ENCODE data around the gene CSNK2A2.

The CSNK2A2 gene

DNA sequence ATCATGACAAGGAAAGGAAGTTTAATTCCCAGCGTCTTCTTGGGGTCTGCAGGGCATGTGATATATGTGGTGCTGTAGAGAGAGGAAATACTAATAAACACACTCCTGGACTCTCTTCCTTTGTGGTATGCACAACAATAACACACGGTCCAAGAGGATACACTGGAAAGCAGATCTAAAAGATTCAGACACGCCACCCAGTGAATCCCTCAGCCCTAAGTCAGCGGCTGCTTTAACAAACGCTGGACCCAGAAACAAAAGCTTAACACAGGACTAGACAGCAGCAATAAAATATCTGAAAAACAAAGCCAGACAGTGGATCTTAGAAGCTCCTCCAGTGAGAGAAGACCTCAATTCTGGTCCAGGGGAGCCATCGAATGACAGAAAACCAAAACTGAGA, 81.8 kb downstream of the CSNK2A2 start:
- DNase-seq (ENCODE audit: insufficient read length, low spot score), result no peak
- no peak for FAIRE-seq

DNA sequence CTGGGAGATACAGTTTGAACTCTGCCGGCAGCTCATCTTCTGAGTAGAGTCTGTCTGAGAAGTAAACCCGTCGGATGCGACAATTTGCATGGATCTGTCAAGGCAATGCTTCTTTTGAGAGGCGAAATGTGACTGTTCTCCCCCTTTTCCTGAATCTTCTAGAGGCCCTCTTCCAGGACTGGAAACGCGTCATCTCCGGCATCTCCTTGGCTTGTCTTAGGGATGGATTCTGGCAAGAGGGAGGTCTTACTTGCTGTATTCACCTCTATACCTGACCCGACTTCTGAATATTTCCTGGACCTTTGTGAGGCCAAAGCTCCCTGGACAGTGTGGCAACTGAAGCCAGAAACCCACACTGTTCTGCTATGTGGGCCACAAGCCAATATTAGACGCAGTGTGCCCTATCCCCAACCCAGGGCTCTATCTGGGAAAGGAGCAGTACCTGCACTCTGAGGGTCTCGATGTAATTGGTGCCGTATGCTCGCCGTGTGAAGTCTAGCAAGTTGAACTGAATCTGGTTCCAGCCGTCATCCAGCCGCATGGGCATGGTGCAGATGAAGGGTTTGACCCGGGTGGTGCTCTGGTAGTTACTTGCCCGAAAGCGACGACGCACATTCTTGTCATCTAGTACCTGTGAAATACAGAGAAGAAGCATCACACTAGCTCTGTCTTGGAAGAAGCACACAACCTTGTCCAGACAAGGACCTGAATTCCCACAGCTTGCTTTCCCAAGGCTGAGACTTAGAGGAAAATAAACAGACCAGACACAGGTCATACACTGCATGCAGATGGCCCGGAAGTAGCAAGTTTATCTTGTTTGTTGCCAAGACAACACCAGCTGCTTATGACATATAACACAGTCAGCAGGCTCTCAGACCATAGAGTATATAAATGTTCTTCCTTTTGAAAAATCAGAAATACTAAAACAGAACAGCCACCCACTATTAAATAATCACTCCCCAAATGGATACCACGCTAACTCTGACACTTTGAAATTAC, 82.8 kb downstream of the CSNK2A2 start:
- FAIRE-seq, result peak; percentile 33
- no peak for DNase-seq (ENCODE audit: insufficient read length, low spot score)

DNA sequence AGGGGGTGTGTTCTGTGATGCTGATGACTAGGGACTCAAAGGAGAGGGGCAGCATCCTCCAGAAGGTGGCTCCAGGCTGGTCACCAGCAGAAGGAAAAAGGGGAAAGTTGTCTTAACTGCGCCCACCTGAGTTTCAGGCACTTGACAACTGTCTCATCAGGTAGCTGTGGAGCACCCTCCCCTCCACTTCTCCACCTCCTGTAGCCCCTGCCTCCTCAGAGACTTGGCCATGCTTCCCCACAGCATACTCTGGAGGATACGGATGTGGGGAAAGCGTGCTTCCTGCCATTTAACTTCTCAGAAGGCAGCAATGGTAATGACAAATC, 86.6 kb downstream of the CSNK2A2 start:
- no peak for FAIRE-seq

DNA sequence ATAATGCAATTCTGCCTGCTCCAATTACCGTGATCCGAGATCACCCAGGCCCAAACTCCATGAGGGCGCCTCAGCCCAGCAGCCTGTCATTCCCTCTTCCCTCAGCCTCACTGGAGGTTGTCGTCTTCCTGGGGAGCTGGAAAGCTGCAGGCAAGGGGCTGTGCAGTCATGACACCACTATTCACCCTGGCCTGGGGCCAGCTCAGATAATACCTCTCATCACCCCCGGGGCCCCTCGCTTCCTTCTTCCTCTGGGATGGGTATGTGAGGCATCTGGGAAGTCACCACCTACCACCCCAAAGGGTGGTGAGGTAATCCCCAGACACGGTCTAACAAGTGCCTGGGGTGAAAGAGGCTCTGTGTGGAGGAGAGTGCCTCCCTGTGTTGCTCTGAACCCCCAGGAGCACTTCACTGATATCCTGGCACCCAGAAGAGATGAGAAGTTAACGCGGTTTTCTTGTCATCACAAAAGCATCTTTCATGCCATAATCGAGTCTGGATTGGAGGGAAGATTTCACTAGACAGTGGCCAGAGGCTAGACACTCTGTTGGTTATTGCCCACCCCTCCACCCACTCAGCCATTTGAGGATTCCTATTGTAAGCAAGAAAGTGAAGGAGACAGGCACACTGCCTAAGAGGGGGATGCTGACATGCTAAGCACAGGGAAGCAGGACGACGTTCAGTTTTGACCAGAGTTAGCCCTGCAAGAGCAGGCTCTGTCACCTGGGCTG, 87.2 kb downstream of the CSNK2A2 start:
- FAIRE-seq (peak; percentile 98), DNase-seq (ENCODE audit: insufficient read length, low spot score) (peak; percentile 89)

More for the DNA sequence above, 86.6 kb downstream of the CSNK2A2 start:
- DNase-seq (ENCODE audit: insufficient read length, low spot score), result no peak

DNA sequence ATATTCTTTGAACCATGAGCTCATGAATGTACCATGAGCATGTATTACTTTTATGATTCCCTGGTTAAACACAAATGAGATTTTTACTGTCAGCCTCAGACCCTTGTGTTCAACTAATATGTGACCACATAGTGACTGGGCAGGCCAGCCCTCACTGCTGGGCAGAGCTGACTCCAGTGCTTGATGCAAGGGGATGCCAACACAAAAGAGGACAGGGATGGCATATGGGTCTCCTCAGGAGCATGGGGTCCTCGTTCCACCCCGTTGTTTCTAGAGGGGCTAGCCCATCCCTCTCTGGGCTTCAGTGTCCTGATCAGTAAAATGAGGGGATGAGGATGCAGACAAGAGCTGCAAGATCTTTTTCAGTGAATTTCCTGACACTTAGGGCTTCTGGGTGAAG, 88.0 kb downstream of the CSNK2A2 start:
- DNase-seq (ENCODE audit: insufficient read length, low spot score) (no peak), FAIRE-seq (no peak)

DNA sequence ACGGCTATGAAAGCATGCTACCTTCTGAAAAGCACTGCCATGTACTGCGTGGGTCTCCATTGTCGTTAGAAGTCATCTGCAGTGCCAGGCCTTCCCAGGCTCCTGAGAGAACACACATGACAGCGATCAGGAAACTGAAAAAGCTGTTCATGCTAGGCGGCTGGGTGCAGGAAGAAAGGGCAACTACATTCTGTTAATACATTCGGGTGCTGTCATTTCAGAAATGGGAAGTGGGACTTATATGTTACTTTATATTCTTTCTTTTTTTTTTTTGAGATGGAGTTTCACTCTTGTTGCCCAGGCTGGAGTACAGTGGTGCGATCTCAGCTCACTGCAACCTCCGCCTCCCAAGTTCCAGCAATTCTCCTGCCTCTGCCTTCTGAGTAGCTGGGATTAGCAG, 88.6 kb downstream of the CSNK2A2 start:
- no peak for FAIRE-seq
- no peak for DNase-seq (ENCODE audit: insufficient read length, low spot score)

Data from HTR-8/SVneo (cell line).